ENCODE data around the gene GARIN1A. TPM values are rescaled to one million over a fixed set of nuclear protein-coding genes. Genes with fewer than 3 reads are reported as not detected.
"Not testable (repeated sequence)": the region's sequence is repeated elsewhere in the genome, so short reads cannot be mapped to it uniquely, and the experiment has no call there.

Gene GARIN1A
- total RNA-seq (1 to 10 TPM in 6 of 7 donors, under 1 TPM in 1; 0.79 to 7.1 (median 3.4) TPM), polyA plus RNA-seq (1 to 10 TPM in 2 of 3 donors, under 1 TPM in 1; 0.70 to 1.8 (median 1.5) TPM)
- long read RNA-seq, donor 1: 0 reads
- long read RNA-seq, donor 2: 0 reads

- H3K27me3 ChIP-seq (replicated peaks in 1 of 7): peaks cover 0 to 17% (median 0%) of the 10 kb centered on the region in 7 donors
- DNase-seq: no peak
- 58 to 69% (median 68%) methylated on average over 4 of the region's 4 CpGs for WGBS, 5 donors
Measured at GRCh38 chr7:128671992-128672391, at the start of gene GARIN1A. TSS of gene GARIN1A (plus strand) at chr7:128672292. CDS start at chr7:128672398, 106 bp downstream.

GRCh38 chr7:128627124-128627523 is 45.0 kb upstream of the GARIN1A start:
- H3K27me3 ChIP-seq (replicated peaks in 1 of 7); DNase-seq; intact Hi-C loops (cut with DNase I; ENCODE audit: low total_unique reads); H3K9me3 ChIP-seq; H3K4me1 ChIP-seq; H3K27ac ChIP-seq; H3K4me3 ChIP-seq: not testable (repeated sequence)
- H3K36me3 ChIP-seq: peaks cover 0 to 97% (median 73%) of the 10 kb centered on the region in 6 donors
- WGBS, 5 donors: 91 to 100% (median 97%) methylated on average over 2 of the region's 2 CpGs

More at GRCh38 chr7:128671992-128672391, at the start of gene GARIN1A:
- no peaks in the 10 kb centered on the region for H3K36me3 ChIP-seq
- no peaks in the 10 kb centered on the region for H3K9me3 ChIP-seq
- intact Hi-C loops (cut with DNase I; ENCODE audit: low total_unique reads): no loop called here
- H3K4me1 ChIP-seq: peaks cover 0 to 7% (median 0%) of the 10 kb centered on the region in 6 donors
- H3K27ac ChIP-seq: no peak within 1 kb of the TSS
- H3K4me3 ChIP-seq: no peak within 1 kb of the TSS
- no peak for TF ChIP-seq CTCF (IDR thresholded peaks at IDR 0.05 in 8 of 11, conservative IDR thresholded peaks at IDR 0.05 in 3 of 11)
- TF ChIP-seq POLR2A (IDR thresholded peaks at IDR 0.05): no peak
- TF ChIP-seq POLR2AphosphoS5 (IDR thresholded peaks at IDR 0.05): no peak

GRCh38 chr7:128633915-128634314 is 38.2 kb upstream of the GARIN1A start:
- 85 to 95% (median 87%) methylated on average over 2 to 3 of the region's 3 CpGs for WGBS, 5 donors
- H3K27ac ChIP-seq; H3K4me3 ChIP-seq; H3K27me3 ChIP-seq (replicated peaks in 1 of 7); H3K4me1 ChIP-seq; intact Hi-C loops (cut with DNase I; ENCODE audit: low total_unique reads); DNase-seq; H3K9me3 ChIP-seq: not testable (repeated sequence)
- peaks cover 0 to 91% (median 47%) of the 10 kb centered on the region in 6 donors for H3K36me3 ChIP-seq

DNA sequence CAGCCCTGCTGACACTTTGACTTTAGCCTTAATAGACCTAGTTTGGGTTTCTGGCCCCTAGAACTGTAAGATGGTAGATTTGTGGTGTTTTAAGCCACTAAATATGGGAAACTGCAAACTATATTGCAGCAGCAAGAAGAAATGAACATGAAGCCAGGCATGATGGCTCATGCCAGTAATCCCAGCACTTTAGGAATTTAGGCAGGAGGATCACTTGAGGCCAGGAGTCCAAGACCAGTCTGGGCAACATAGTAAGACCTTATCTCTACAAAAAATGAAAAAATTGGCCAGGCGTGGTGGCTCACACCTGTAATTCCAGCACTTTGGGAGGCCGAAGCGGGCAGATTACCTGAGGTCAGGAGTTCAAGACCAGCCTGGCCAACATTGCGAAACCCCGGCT is 26.9 kb upstream of the GARIN1A start:
- peaks cover 0 to 79% (median 24%) of the 10 kb centered on the region in 6 donors for H3K36me3 ChIP-seq
- DNase-seq; H3K4me3 ChIP-seq; H3K4me1 ChIP-seq; H3K9me3 ChIP-seq; intact Hi-C loops (cut with DNase I; ENCODE audit: low total_unique reads); H3K27me3 ChIP-seq (replicated peaks in 1 of 7); H3K27ac ChIP-seq: not testable (repeated sequence)
- 94 to 98% (median 97%) methylated on average over 5 of the region's 5 CpGs for WGBS, 5 donors

DNA sequence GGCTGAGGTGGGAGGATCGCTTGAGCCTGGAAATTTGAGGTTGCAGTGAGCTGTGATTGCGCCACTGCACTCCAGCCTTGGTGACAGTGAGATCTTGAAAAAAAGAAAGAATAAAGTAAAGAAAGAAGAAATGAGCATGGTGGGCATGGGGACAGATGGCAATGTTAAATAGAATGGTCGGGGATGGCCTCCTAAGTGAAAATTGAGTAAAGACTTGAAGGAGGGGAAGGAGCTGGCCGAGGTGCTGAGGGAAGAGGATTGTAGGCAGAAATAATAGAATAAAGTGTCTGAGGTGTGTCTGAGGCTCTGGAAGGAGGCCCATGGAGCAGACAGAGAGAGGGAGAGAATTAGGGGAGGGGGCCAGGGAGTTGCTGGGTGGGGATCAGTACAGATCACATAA is 26.2 kb upstream of the GARIN1A start:
- intact Hi-C loops (cut with DNase I; ENCODE audit: low total_unique reads); H3K27me3 ChIP-seq (replicated peaks in 1 of 7); H3K4me1 ChIP-seq; H3K9me3 ChIP-seq; H3K4me3 ChIP-seq; DNase-seq: not testable (repeated sequence)
- WGBS, 5 donors: 89 to 96% (median 93%) methylated on average over 4 of the region's 4 CpGs
- H3K27ac ChIP-seq: peak overlapping the region in 1 of 8 donors; percentile 14
- peaks cover 0 to 75% (median 21%) of the 10 kb centered on the region in 6 donors for H3K36me3 ChIP-seq

DNA sequence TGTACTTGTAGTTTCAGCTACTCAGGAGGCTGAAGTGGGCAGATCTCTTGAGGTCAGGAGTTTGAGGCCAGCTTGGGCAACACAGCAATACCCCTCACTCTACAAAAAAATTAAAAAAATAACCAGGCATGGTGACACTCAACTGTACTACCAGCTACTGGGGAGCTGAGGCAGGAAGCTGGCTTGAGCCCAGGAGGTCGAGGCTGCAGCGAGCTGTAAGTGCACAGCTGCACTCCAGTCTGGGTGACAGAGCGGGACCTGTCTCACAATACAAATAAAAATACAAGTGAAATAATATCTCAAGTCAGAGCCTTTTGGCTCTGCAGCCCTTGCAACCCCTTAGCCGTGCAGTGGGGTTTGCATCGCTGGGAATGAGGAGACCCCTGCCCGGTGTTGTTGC is 25.2 kb upstream of the GARIN1A start:
- H3K4me1 ChIP-seq; H3K4me3 ChIP-seq; intact Hi-C loops (cut with DNase I; ENCODE audit: low total_unique reads); H3K9me3 ChIP-seq; H3K27me3 ChIP-seq (replicated peaks in 1 of 7); H3K27ac ChIP-seq; DNase-seq: not testable (repeated sequence)
- peaks cover 0 to 79% (median 23%) of the 10 kb centered on the region in 6 donors for H3K36me3 ChIP-seq
- 85 to 97% (median 88%) methylated on average over 4 to 6 of the region's 6 CpGs for WGBS, 5 donors

- H3K4me3 ChIP-seq; intact Hi-C loops (cut with DNase I; ENCODE audit: low total_unique reads); DNase-seq; H3K4me1 ChIP-seq; H3K27me3 ChIP-seq (replicated peaks in 1 of 7); H3K27ac ChIP-seq; H3K9me3 ChIP-seq: not testable (repeated sequence)
- peaks cover 0 to 69% (median 16%) of the 10 kb centered on the region in 6 donors for H3K36me3 ChIP-seq
- 80 to 96% (median 93%) methylated on average over 1 to 5 of the region's 6 CpGs for WGBS, 5 donors
Measured at GRCh38 chr7:128651096-128651495, 21.0 kb upstream of the GARIN1A start.

All from spleen (tissue), 13 donors.